ACC112 (cell line): ENCODE data around the gene PEX16.

Experiments used
- H2AFZ ChIP-seq: fragments of 200-600 bp; sonication (generic); one replicate; pipeline ENCODE4 v1.6.0; 2017; ENCODE audit warnings: antibody characterized with exemption, low read length; ENCODE audit not compliant: unreplicated experiment
- H3K27ac ChIP-seq: fragments of 200-600 bp; sonication (generic); 2 replicates; pipeline ENCODE4 v1.5.1; 2014; ENCODE audit warnings: low read depth, mild to moderate bottlenecking, antibody characterized with exemption, low read length, moderate library complexity
- H3K27me3 ChIP-seq: fragments of 200-600 bp; sonication (generic); 2 replicates; pipeline ENCODE4 v1.6.1; 2014; ENCODE audit warnings: mild to moderate bottlenecking, antibody characterized with exemption, low read length, moderate library complexity, mixed read lengths; ENCODE audit not compliant: insufficient read depth
- H3K36me3 ChIP-seq: fragments of 200-600 bp; sonication (generic); 2 replicates; pipeline ENCODE4 v1.6.1; 2016; ENCODE audit warnings: mild to moderate bottlenecking, antibody characterized with exemption, low read length, moderate library complexity, mixed read lengths; ENCODE audit not compliant: insufficient read depth
- H3K4me1 ChIP-seq: fragments of 200-600 bp; sonication (generic); one replicate; pipeline ENCODE4 v1.6.1; 2016; ENCODE audit warnings: low read length, mixed read lengths; ENCODE audit not compliant: insufficient read depth, unreplicated experiment, control insufficient read depth
- H3K4me3 ChIP-seq: fragments of 200-600 bp; sonication (generic); 2 replicates; pipeline ENCODE4 v1.5.1; 2014; ENCODE audit warnings: mild to moderate bottlenecking, low read depth, low read length
- H3K79me2 ChIP-seq: fragments of 200-600 bp; sonication (generic); one replicate; pipeline ENCODE4 v1.6.0; 2016; ENCODE audit warnings: low read length; ENCODE audit not compliant: control insufficient read depth, unreplicated experiment, insufficient read depth

PEX16 gene

DNA sequence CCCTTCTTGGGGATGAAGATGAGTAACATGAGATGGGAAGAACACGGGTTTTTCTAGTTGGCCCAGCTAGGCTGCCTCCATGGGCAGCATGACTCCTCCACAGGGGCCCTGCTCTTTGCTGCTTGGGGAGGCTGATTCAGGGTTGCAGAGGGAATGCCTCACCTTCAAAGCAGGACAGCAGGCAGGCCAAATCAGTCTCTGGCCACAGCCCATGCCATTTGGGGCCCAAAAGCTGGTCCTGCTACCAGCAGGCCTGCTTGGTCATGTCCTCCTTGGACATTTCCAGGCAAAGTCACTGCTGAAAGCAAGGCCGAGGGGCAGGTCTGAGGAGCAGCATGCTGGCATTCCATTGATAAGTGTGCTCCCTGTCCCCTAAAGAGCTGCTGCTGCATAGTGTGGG, 46.0 kb downstream of the PEX16 start:
- no peak overlapping the region for H3K4me3 ChIP-seq
- peaks cover 9% of the 10 kb centered on the region for H3K4me1 ChIP-seq
- peaks cover 3% of the 10 kb centered on the region; the same call in 1 of the 2 replicates for H3K36me3 ChIP-seq
- no peaks in the 10 kb centered on the region for H3K79me2 ChIP-seq
- H3K27me3 ChIP-seq, result no peaks in the 10 kb centered on the region
- H3K27ac ChIP-seq, result no peak overlapping the region
- no peak overlapping the region for H2AFZ ChIP-seq

DNA sequence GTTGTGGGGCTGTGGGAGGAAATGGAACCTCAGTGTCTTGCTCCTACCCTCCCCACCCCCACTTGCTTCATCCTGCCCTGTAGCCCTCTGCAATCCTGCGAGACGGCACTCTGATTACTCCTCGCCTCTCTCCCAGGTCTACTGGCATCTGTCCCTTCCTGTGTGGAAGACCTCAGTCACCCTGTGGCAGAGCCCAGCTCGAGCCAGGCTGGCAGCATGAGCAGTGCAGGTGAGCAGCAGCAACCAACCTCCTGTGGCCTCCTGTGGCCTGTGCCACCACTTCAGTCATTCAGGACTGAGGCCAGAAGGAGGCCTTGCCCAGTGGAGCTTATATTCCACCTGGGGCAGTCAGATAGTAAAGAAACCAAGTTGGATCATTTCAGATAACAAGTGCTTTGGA, 47.0 kb downstream of the PEX16 start:
- no peaks in the 10 kb centered on the region for H3K79me2 ChIP-seq
- no peaks in the 10 kb centered on the region for H3K27me3 ChIP-seq
- H3K4me1 ChIP-seq, result peaks cover 9% of the 10 kb centered on the region
- no peak overlapping the region for H2AFZ ChIP-seq
- H3K36me3 ChIP-seq, result peaks cover 3% of the 10 kb centered on the region; the same call in 1 of the 2 replicates
- H3K4me3 ChIP-seq, result no peak overlapping the region
- no peak overlapping the region for H3K27ac ChIP-seq

DNA sequence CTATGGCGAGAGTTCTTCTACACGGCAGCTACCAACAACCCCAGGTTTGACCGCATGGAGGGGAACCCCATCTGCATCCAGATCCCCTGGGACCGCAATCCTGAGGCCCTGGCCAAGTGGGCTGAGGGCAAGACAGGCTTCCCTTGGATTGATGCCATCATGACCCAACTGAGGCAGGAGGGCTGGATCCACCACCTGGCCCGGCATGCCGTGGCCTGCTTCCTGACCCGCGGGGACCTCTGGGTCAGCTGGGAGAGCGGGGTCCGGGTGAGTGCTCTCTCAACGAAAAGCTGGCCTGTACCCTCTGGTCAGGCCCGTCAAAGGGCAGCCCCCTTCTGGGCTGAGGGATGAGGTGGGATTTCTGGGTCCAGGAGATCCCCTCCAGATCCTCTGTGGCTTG, 48.1 kb downstream of the PEX16 start:
- Histone ChIP-seq H3K4me3 (no peak overlapping the region), H2AFZ (no peak overlapping the region), H3K79me2 (no peaks in the 10 kb centered on the region), H3K27ac (no peak overlapping the region), H3K27me3 (no peaks in the 10 kb centered on the region), H3K36me3 (peaks cover 3% of the 10 kb centered on the region; the same call in 1 of the 2 replicates), H3K4me1 (peaks cover 9% of the 10 kb centered on the region)

DNA sequence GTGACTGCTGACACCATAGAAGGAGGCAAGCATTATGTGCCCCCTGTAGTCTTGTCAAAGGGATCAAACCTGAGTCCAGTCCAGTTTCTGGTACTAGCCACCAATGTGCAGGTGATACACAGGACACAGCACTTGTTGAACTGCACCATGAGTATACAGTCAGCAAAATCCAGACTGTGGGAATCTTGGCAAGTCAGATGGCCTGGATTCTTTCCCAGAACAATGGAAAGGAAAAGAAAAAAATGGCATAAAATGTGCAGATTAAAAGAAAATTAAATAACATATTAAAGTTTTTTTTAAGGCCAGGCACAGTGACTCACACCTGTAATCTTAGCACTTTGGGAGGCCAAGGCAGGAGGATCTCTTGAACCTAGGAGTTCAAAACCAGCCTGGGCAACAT, 53.6 kb downstream of the PEX16 start:
- Histone ChIP-seq H3K79me2 (no peaks in the 10 kb centered on the region), H3K27ac (no peak overlapping the region), H3K36me3 (peaks cover 14% of the 10 kb centered on the region; the same call in 1 of the 2 replicates), H3K4me3 (no peak overlapping the region), H3K27me3 (no peaks in the 10 kb centered on the region), H3K4me1 (peaks cover 14% of the 10 kb centered on the region), H2AFZ (no peak overlapping the region)

DNA sequence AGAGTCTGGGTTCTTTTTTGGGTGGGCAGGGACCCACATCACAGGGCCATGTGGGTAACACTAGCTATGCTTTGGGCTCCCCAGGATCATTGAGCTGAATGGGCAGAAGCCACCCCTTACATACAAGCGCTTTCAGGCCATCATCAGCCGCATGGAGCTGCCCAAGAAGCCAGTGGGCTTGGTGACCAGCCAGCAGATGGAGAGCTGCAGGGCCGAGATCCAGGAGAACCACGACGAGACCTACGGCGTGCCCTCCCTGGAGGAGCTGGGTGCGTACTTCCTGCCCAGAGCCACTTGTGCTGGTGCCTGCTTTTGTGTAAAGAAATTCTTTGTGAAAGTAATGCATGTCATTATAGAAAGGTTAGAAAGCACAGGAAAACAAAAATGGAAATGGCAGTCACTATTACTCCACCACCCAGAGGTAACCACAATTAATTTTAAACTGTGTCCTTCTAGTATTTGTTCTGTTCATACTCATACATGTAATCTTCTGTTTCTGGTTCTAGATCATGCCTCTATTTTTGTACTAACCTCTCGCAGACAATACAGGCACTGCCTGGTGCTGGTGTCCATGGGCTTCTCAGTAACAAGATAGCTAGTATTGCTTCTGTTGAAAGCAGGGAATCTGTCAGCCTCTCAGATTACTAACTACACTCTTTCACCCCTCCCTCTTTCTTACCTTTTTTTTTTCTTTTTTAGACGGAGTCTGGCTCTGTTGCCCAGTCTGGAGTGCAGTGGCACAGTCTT, 56.7 kb downstream of the PEX16 start:
- peaks cover 19% of the 10 kb centered on the region for H3K36me3 ChIP-seq
- H3K4me3 ChIP-seq, result no peak overlapping the region
- peaks cover 3% of the 10 kb centered on the region for H3K79me2 ChIP-seq
- H3K27me3 ChIP-seq, result no peaks in the 10 kb centered on the region
- no peak overlapping the region for H2AFZ ChIP-seq
- H3K4me1 ChIP-seq, result peaks cover 38% of the 10 kb centered on the region
- no peak overlapping the region for H3K27ac ChIP-seq

DNA sequence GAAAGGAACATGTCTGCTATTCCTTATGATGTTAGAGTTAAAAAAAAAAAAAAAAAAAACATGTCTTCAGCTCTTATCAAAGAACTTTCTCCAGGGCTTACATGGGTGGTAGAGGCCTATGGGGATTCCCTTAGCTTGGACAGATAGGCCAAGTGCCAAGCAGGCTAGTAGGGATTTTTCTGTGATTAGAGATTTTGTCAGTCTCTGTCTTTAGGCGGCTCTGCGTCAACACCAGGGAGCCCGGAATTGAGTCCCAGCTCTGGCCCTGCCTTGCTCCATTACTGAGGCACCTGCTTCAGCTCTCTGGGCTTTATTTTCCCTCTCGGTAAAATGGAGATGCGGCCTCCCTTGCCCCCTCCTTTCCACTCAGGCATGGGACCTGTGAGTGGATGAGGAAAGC, 57.3 kb downstream of the PEX16 start:
- peak overlapping the region; percentile 65 for H3K27ac ChIP-seq
- peaks cover 19% of the 10 kb centered on the region for H3K36me3 ChIP-seq

More for the DNA sequence above, 57.3 kb downstream of the PEX16 start:
- H3K4me3 ChIP-seq, result no peak overlapping the region
- no peak overlapping the region for H2AFZ ChIP-seq
- peaks cover 38% of the 10 kb centered on the region for H3K4me1 ChIP-seq
- peaks cover 3% of the 10 kb centered on the region for H3K79me2 ChIP-seq
- no peaks in the 10 kb centered on the region for H3K27me3 ChIP-seq
